HG02571 (cell line): ENCODE results near the gene LAMA3.

ENCODE experiments used
- ATAC-seq: cut with Tn5 transposase; IDR thresholded peaks from one replicate; pipeline ENCODE4 v1.9.1; 2021; ENCODE audit warnings: mild to moderate bottlenecking, moderate library complexity; ENCODE audit not compliant: unreplicated experiment

The LAMA3 gene

DNA sequence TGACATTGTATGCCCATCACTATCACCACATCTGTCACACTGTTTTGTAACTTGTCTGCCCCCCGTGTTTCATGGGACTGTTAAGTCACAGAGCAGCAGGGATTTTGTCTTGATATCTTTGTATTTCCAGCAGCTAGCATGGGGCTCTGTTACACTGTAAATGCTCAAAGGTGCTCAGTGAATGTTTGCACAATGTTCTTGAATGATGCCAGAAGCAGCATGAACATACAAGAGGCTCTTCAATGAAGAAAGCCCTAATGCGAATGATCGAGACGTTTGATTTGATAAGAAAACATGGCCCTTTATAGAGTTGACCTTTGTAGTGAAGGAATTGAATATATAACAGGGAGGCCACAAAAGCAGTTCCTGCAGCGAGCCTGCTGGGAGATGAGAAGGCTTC lies 204.4 kb downstream of the LAMA3 start:
- ATAC-seq: no peak

DNA sequence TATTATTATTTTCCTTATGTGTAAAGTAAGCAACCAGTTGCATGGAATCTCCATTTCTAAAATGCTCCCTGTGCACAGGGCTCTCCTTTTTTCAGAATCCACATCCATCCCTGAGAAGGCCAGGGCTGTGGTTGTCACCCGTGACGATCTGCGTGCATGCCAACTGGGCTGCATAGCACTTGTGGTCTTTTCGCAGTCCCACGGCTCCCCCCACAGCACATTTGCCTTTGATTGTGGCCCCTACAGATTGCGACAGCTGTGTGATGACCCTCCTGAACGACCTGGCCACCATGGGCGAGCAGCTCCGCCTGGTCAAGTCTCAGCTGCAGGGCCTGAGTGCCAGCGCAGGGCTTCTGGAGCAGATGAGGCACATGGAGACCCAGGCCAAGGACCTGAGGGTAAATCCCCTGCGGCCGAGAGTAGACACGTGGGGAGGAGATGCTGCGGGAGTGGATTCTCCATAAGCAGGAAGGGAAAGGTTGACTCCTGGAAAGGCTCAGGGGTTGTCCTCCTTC lies 205.5 kb downstream of the LAMA3 start:
- no peak for ATAC-seq

DNA sequence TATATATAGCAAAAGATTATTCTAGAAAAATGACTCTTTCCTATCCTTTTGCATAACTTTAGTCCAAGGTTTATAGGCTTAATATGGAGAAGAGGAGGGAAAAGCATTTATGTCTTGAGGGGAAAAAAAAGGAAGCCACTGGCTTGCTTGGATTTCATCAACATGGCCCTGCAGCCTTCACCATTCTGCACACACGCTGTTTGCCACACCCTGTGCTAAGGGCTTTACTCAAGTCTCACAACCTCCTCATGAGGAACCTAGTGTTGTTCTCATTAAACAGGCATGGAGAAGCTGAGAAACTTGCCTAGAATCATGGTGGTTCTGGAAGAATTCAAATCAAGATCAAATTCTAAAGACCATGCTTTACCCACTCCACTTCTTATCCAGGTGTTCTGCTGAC lies 208.0 kb downstream of the LAMA3 start:
- no peak for ATAC-seq

DNA sequence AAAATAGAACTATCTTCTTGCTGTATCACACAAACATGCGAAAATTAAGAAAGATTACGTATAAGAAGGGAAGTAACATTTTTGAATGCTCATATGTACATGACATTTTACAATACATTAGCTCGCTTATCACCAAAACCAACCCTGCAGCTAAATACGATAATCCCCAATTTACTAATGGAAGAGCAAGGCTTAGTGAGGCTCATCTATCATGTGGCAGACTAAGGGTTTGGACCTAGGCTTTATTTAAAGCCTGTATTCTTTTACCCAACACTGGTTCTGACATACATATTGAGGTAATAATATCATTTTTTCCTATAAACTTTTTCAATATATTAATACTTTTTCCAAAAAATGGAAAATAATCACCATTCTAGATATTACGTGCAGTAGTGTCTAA lies 208.5 kb downstream of the LAMA3 start:
- ATAC-seq: no peak

DNA sequence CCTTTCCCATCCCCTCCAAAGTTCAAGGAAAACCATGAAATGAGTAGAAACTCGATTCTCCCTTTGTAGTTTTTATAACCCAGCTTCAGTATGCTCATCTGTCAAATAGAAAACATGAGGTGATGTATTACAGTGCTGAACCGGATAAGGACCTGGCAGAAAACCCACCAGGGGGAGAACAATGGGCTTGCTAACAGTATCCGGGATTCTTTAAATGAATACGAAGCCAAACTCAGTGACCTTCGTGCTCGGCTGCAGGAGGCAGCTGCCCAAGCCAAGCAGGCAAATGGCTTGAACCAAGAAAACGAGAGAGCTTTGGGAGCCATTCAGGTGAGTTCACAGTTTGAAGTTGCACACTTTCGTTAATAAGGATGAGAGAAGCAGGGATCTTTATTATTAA lies 211.7 kb downstream of the LAMA3 start:
- ATAC-seq: no peak

DNA sequence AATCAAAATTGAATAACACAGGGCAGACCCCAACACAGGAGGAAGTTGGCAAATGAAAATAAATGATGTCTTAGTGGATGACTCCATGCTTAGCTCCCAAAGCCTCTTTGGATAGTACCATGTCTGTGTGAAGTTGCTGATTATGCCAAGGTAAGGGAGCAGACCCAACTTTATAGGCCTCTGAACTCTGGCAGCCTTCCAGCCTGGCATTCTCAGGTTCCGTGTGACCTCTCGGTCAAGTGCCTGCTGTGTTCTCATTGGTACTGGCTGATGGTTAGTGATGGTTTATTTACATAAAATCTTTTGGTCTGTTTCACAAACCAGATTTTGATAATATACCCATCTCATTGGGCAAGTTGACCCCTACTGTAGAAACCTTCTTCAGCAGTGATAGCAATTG lies 213.1 kb downstream of the LAMA3 start:
- ATAC-seq: no peak

DNA sequence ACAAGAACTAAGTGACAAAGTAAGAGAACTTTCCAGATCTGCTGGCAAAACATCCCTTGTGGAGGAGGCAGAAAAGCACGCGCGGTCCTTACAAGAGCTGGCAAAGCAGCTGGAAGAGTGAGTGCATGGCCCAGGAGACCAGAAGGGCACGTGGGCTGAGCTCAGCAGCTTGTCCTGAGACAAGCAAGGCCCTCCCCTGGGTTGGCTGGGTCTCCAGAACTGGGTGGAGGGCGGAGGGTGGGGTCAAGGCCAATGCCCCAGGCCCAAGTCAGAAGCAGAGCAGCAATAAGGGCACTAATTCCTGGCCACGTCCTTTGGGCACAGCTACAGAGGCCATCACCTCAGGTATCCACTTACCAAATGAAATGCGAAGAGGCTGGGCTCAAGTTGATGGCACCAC lies 214.7 kb downstream of the LAMA3 start:
- no peak for ATAC-seq

DNA sequence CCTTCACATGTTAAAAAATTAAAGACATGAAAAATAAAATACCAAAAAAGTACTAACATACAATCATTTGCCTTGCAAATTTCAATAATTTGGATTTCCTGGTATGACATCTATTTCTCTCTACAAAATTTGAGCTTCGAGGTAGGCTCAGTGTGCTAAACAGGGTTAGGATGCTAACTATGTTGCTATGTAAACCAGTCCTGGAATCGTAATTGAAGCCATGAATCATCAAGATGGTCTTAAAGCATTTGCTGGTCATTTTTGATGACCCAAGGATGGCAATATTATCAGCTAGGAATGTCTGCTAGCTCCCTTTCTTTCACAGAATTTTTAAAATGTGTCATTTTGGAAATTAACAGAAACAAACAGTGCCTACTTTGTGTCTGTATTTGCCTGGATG lies 217.4 kb downstream of the LAMA3 start:
- ATAC-seq: no peak

DNA sequence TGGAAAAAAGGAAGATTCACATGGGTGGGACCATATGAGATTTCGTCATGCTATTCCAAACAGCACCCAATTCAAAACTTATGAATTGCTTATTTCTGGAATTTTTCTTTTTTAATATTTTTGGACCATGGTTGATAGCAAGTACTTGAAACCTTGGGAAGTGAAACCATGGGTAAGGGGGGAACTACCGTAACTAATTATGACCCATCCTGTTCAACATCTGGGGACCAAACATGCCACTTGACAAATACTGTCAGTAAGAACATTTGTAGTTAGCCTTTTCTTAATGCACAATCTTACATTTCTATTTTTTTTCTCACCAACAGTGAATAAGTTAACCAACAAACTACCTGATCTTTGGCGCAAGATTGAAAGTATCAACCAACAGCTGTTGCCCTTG lies 219.6 kb downstream of the LAMA3 start:
- ATAC-seq: no peak

DNA sequence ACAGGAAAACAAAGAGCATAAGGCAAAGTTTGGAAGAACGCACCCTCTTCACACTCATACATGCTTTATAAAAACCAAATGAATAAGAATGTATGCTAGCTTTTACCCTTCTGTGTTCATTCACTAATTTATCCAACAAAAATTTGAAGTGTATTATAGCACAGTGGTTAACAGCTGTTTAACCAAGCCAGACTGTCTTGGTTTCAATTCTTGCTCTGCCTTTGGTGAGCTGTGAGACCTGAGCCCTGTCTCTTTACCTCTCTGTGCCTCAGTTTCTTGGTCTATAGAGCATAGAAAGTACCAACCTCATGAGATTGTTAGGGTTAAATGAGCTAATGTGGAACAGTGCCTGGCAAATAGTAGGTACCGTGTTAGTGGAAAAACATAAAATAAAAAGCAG lies 220.8 kb downstream of the LAMA3 start:
- no peak for ATAC-seq

DNA sequence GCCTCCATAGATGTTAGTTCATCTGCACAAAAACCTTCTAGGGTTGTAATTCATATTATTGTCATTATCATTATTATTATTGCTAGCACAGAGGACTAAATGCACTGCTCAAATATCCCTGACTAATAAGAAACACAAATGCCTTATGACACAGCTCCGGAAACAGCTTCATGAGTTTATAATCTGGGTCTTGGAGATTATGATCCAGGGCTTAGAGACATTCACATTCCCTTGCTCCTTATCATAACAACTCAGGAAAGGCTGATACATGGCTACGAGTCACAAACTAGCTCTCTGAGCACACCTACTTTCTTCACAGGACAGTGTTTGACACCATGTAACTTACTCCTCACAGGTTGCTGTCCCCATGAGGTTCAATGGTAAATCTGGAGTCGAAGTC lies 223.1 kb downstream of the LAMA3 start:
- ATAC-seq: no peak

DNA sequence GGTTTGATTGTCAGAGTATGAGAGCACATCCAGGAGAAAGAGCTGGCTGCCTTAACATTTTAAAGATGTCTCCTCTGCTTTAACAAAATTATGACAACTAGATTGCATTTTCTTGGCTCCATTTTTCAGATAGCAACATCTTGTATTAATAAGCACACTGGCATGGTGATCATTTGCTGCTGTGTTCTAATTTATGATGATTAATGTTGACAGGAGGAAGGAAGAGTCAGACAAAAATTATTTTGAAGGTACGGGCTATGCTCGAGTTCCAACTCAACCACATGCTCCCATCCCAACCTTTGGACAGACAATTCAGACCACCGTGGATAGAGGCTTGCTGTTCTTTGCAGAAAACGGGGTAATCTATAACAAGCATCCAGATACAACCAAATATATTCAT lies 227.1 kb downstream of the LAMA3 start:
- no peak for ATAC-seq

DNA sequence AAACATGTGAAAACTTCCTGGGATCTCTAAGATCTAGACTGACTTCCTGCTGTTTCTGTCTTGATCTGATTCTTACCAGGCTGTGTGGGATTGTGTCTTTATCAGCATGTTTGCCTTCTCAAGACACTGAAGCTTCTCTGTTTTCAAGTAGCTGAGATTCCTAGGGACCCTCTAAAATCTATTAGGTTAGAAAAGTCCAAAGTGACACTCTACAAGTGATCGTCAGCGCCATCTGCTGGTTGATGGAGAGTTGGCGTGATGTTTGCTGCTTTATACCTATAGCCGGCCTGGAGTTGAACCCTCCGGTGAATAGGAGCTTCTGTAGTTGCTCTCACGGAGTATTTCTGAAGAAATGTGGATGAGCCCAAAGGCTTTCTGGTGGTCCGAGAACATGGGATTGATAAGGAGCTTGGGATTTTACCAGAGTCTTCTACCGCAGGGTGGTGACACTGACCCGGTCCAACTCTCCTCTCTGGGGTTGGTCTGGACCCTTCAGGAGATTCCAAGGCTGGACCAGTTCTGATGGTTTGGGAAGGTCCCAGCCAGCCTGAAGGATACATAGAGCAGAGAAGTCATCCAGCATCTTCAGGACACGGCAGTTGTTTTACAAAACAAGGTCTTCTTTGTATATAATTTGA lies 229.3 kb downstream of the LAMA3 start:
- ATAC-seq: no peak

DNA sequence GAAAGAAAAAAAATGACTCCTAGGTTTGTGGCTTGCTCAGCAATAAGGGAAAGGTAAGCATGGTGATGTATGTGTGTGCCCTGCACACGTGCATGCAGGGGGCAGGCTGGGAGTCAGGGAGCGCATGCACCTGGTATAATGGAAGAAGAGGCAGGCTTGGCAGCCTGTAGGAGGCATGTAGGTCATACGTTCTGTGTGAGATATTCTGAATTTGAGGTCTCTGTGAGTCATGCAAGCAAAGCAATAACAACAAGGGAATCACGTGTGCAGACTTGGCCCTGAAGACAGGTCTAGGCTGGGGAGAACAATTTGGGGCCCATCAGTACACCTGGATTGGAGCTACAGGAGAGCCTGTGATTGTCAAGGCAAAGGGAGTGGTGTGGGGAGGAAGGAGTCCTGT lies 230.8 kb downstream of the LAMA3 start:
- ATAC-seq: no peak

DNA sequence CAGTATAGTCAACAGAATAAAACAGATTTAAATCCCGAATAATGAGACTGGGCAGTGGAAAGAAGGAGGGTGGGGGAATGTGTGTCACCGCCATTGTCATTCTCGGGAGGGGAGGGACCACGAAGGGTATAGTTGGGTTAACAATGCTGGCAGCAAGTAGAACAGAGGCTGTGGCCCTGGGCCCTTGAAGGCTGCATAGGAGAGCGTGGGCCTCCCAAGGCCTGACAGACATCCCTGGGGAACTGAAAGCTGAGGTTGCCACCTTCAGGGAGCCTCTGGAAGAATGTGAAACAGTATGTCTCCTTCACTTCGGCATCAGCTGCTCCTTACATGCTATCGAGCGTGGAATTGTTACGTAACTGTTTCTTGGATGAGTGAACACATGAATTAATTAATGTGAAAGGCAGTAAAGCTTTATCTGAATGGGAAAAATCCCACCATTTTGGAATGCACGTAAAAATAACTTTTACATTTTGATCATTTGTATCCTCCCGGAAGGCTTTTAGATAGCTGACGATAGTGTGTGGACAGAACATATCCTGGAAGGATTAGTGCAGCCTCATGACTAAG lies 232.5 kb downstream of the LAMA3 start:
- no peak for ATAC-seq

DNA sequence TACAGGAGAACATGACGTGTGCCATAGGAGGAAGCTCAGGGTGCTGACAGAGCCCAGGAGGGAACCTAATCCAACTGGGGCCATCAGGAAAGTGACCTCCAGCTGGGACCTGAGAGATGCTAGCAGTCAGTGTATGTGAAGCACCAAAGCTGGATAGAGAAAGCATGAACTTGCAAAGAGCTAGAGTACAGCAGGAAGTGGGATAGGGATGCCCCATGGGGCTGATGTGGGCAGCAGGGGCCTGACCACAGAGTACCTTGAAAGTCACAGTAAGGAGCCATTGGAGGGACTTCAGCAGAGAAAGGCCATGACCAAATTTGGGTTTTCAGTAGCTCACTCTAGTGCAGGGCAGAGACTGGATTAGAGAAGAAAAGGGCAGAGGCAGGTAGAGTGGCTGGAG lies 233.7 kb downstream of the LAMA3 start:
- ATAC-seq: no peak

DNA sequence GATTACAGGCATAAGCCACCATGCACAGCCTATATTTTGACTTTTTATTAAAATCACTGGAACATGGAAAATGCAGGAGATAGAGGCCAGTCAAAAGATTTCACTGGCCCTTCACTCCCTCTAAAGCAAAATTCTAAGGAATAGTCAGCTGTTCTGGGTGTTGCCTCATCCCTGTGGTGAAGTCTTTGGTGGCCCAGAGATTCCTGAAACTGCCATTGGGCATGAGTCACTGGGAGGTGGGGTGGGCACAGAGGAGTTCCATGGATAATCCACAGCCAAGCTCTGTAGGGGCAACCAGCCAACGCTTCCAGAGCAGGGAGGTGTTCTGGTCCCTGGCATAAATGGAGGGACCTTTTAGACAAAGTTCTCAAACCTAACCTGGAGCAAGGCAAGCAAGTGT lies 235.6 kb downstream of the LAMA3 start:
- no peak for ATAC-seq

DNA sequence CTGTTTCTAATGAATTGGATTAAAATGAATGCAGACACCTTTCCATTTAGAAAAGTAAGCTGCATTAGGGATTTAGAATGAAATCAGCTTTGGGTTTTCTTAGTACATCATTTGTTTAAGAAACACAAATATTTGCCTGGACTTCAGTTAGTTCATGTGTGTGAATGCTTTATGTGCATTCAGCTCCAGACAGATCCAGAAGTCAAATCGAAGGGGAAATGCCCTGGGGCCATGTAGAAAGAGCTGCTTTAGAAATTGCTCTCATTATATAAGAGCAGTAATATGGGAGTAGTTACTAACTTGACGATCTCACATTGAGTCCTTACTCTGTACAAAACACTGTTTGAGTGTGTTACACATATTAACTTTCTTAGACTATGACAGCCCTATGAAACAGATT lies 237.3 kb downstream of the LAMA3 start:
- no peak for ATAC-seq

DNA sequence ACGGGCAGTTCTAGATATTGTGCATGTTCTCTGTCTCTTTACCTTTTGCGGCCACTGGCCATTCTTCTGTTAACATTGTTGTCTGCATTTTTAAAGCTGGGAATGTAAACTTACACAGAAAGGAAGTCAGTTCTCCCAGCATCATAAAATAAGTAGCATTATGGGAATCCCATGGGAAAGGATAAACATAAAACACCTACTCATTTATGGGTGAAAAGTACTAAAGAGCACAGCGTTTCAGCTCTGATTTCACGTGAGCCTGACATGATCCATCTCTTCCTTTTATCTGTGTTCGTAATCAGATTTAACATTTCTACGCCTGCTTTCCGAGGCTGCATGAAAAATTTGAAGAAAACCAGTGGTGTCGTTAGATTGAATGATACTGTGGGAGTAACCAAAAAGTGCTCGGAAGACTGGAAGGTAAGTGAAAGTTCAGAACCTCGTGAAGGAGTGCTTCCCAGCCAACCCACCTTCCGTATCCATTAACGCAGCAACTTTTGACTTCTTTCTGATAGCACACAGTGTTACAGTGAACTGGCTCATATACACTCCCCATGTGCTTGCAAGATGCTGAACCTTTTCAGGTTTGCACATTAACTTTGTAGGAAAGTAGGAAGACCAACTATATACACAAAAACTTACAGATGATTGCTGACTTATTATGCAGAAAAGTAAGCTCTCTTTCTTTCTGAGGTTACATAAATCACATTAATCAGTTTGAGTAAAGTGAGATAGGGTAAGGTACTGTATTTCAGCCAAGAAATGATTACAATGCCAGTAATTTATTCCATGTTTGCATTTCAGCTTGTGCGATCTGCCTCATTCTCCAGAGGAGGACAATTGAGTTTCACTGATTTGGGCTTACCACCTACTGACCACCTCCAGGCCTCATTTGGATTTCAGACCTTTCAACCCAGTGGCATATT lies 238.8 kb downstream of the LAMA3 start:
- no peak for ATAC-seq

DNA sequence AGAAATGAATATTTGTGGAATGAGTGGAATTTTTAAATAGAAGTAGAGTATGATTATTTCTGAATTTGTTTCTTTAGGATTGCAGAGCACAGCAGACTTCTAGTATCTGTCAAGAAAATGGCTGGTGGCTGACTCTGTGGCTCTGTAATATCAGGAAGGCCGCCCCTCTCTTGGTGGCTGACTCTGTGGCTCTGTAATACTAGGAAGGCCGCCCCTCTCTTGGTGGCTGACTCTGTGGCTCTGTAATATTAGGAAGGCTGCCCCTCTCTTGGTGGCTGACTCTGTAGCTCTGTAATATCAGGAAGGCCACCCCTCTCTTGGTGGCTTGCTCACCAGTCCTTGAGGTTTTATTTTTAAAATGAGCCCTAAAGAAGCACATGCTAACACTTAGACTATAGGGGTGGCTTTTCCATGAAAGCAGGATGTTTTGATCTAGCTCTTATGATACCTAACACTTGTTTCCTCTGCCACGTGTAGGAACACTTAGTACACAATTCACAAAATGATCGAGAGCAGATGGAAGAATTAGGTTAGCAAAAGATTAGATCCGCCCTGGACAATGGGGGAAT lies 240.2 kb downstream of the LAMA3 start:
- no peak for ATAC-seq

DNA sequence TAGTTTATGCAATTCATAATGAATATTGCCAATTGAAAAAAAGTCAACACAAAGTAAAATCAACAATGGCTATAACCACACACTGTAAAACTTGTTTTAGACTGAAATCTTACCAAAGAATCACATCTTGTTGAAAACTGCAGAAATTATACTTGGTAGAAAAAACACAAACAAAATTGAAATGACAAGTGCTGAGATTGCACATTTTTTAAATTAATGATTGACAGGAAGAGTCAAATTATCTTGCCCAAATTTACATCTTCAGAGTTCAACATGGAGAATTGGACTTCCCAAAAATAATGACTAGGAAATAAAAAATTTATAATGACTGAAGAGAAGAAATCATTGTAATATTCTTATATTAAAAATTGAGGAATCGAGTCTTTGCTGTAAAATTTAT lies 240.7 kb downstream of the LAMA3 start:
- no peak for ATAC-seq
